Karpas-422 (cell line): ENCODE results near the gene ZFYVE28. TPM values are rescaled to one million over a fixed set of nuclear protein-coding genes. Genes with fewer than 3 reads are reported as not detected.

Experiments
- DNase-seq: peaks from one replicate; pipeline ENCODE4 v3.0.0-alpha.2; 2015
- H2AFZ ChIP-seq: fragments of 200-600 bp; sonication (generic); 2 replicates; pipeline ENCODE4 v1.6.1; 2014; ENCODE audit warnings: antibody characterized with exemption, low read length, mixed read lengths
- H3K27ac ChIP-seq: fragments of 200-600 bp; sonication (generic); 2 replicates; pipeline ENCODE4 v1.5.1; 2014; ENCODE audit warnings: mild to moderate bottlenecking, low read length, moderate library complexity
- H3K27me3 ChIP-seq: fragments of 200-600 bp; sonication (generic); 2 replicates; pipeline ENCODE4 v1.6.1; 2014; ENCODE audit warnings: low read length, mixed read lengths
- H3K36me3 ChIP-seq: fragments of 200-600 bp; sonication (generic); 2 replicates; pipeline ENCODE4 v1.6.1; 2014; ENCODE audit warnings: low read length, mixed read lengths; ENCODE audit not compliant: insufficient read depth
- H3K4me1 ChIP-seq: fragments of 200-600 bp; sonication (generic); 2 replicates; pipeline ENCODE4 v1.6.1; 2014; ENCODE audit warnings: mild to moderate bottlenecking, low read length, mixed read lengths
- H3K4me2 ChIP-seq: fragments of 200-600 bp; sonication (generic); 2 replicates; pipeline ENCODE4 v1.6.1; 2014; ENCODE audit warnings: low read length, low read depth, mild to moderate bottlenecking; ENCODE audit not compliant: poor library complexity, severe bottlenecking
- H3K4me3 ChIP-seq: fragments of 200-600 bp; sonication (generic); 2 replicates; pipeline ENCODE4 v1.5.1; 2014; ENCODE audit warnings: mild to moderate bottlenecking, antibody characterized with exemption, low read length, mixed read lengths
- H3K79me2 ChIP-seq: fragments of 200-600 bp; sonication (generic); 2 replicates; pipeline ENCODE4 v1.6.1; 2014; ENCODE audit warnings: mild to moderate bottlenecking, low read length, mixed read lengths
- H3K9ac ChIP-seq: fragments of 200-600 bp; sonication (generic); 2 replicates; pipeline ENCODE4 v1.6.0; 2014; ENCODE audit warnings: low read length
- H3K9me2 ChIP-seq: fragments of 200-600 bp; sonication (generic), shearing (Covaris generic); replicated peaks from 2 replicates; pipeline ENCODE4 v1.6.0; 2014; ENCODE audit warnings: mild to moderate bottlenecking, low read length, moderate library complexity; ENCODE audit not compliant: insufficient read depth
- H3K9me3 ChIP-seq: fragments of 300-700, 200-600 bp; sonication (generic); 2 replicates; pipeline ENCODE4 v1.6.1; 2014; ENCODE audit warnings: low read length, mixed read lengths
- H4K20me1 ChIP-seq: fragments of 200-600 bp; sonication (generic); 2 replicates; pipeline ENCODE4 v1.6.1; 2014; ENCODE audit warnings: mild to moderate bottlenecking, antibody characterized with exemption, low read length, low read depth; ENCODE audit not compliant: insufficient read depth
- total RNA-seq: library from RNA; depleted of rRNA; stranded (reverse); fragments of >200 nt; shearing (Covaris generic); gene quantifications from 2 replicates; pipeline ENCODE4 v1.2.3, GENCODE V29; 2014; ENCODE audit warnings: low replicate concordance

The ZFYVE28 gene
- total RNA-seq, 1 experiment from 2014 or later: 2.0 TPM

DNA sequence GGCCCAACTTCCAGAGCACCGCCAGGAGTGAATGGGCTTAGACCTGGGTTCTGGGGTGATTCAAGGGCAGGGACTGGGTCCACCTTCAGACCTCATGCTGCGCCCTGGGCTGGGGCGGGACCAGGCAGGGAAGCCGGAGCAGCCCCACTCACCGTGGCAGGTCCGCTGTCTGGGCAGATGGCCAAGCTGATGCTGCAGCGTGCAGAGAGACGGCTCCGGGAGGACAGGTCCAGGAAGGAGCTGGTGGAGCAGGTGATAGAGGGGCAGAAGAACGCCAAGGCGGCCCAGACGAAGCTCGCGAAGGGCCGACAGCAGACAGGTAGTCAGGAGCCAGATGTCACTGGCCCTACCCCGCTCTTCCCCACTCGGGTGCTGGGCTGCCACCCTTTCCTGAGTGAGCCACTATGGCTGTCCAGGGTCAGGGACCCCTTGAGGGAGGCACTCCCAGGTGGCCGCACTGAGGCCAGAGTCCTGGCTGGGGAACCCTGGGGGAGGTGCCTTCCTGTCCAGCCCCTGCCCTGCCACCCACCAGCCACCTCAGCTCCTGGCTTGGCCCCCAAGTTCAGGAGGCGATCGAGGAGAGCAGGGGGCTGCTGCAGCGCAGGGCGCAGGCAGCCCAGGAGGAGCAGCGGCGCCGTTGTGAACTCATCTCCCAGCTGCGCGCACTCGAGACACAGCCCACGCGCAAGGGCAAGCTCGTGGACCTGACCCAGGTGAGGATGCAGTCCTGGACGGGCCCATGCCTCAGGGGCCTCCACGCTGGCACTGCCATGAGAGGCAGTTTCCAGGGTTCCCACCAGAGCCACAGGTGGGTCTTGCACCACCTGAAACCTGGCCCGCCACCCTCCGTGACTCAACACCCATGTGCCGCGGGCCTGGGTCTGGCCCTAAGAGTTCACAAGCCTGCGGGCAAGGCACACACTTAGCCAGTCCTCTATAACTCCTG, 40.4 kb upstream of the ZFYVE28 start:
- H3K27ac ChIP-seq: no peak overlapping the region
- H3K9me3 ChIP-seq: no peaks in the 10 kb centered on the region
- peaks cover 12% of the 10 kb centered on the region for H3K4me1 ChIP-seq
- H3K36me3 ChIP-seq: no peaks in the 10 kb centered on the region
- no peaks in the 10 kb centered on the region for H3K79me2 ChIP-seq
- no peak for DNase-seq
- H2AFZ ChIP-seq: no peak overlapping the region
- H3K9ac ChIP-seq: no peak overlapping the region
- H3K9me2 ChIP-seq: no peaks in the 10 kb centered on the region
- no peak overlapping the region for H3K4me2 ChIP-seq
- H4K20me1 ChIP-seq: no peaks in the 10 kb centered on the region
- no peaks in the 10 kb centered on the region for H3K27me3 ChIP-seq
- no peak overlapping the region for H3K4me3 ChIP-seq

DNA sequence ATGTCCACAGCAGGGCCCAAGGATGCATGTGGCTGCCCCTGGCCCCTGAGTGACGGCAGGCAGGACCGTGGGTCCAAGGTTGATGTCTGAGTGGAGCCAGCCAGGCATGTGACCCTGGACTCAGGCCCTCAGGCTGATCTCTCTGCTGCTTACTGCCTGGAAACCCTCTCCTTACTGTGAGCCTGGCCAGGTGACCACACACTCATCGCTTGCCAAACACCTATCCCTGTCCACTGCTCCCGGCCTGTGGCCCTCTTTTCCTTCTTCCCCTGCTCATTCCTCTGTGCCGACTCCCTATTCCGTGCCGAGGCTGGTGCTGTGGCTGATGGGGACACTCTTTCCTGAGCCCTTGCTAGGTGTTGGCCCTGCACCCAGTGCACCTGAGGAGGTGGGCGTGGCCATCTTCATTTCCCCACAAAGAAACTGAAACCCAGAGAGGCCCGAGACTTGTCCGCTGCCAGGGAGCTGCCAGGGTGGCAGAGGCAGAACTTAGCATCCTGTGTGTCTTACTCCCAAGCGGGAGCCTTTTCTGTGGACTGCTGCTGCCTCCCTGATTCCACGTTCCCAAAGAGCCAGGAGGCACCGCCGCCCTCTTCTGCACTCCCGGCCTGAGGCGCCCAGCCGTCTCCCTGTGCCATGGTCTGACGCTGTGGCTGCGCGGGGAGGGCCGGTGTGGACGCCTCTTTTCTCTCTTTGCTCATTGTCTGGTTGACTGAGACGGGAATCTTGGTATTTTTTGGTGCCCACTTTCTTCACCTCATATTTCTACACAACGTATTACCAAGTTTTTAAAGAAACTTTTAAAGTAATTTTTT, 39.2 kb upstream of the ZFYVE28 start:
- no peak overlapping the region for H3K27ac ChIP-seq
- no peaks in the 10 kb centered on the region for H3K36me3 ChIP-seq
- H3K9me3 ChIP-seq: no peaks in the 10 kb centered on the region
- no peaks in the 10 kb centered on the region for H3K27me3 ChIP-seq
- H3K4me1 ChIP-seq: peaks cover 12% of the 10 kb centered on the region
- no peak for DNase-seq
- no peak overlapping the region for H3K9ac ChIP-seq
- H3K9me2 ChIP-seq: no peaks in the 10 kb centered on the region
- H3K4me2 ChIP-seq: no peak overlapping the region
- H2AFZ ChIP-seq: no peak overlapping the region
- H3K4me3 ChIP-seq: no peak overlapping the region
- H3K79me2 ChIP-seq: no peaks in the 10 kb centered on the region
- H4K20me1 ChIP-seq: no peaks in the 10 kb centered on the region

DNA sequence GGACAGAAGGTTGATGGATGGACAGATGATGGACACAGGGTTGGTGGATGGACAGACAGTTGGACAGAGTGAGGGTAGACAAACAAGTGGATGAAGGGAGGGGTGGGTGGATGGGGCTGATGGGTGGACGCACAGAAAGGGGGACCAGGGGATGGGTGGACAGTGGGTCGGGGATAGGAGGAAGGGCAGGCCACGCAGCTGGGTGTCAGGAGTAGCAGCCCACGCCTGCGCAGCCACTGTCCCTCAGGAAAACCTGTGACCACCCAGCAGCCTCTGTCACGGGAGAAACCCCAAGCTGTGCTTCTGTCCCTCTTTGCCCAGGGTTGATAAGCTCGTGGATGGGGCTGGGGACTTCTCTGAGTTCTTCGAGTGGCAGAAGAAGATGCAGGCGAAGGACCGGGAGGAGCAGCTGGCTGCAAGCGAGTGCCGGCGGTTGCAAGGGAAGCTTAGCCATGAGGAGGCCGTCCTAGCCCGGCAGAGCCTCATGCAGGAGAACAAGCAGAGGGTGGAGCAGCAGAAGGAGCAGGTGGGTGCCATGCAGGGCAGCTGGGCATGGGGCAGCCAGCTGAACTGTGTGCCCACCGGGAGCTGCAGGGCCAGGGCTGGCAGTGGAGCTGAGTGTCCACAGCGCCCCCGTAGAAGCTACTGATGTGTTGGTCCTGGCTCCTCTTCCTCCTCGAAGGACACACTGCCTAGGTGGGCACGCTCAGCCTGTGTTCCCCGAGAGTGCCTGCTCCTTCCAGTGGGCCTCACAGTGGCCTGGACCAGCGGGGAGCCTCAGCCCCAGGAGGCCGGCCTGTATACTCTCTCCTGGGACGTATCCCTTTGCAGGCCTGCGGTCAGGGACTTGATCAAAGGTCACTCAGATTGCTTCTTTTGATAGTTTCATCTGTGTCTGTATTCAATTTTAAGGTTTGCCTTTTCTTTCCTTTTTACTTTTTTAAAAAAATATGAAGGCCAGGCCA, 33.7 kb upstream of the ZFYVE28 start:
- Histone ChIP-seq H3K27me3 (no peaks in the 10 kb centered on the region), H3K9ac (no peak overlapping the region)

DNA sequence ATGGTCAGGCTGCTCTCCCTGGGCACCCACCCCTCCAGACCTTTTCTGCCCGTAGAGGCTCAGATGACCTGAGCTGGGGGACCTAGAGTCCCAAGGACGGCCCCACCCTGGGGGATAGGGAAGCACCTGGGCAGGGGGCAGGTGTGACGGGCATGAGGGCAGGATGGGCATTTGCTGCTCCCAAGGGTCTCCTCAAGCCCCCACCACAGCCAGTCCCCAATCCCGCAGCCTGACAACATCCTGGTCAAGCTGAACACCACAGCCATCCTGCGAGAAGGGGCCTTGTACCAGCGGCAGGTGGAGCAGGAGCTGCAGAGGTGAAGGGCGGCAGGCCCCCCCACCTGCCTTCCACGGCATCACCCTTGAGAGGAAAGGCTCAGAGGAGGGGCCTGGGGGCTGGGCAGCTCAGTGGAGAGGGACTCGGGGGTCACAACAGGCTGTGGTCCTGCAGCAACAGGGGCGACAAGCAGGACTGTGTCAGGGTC, 32.6 kb upstream of the ZFYVE28 start:
- Histone ChIP-seq H3K9me2 (peaks cover 6% of the 10 kb centered on the region; the same call in 1 of the 2 replicates), H3K9me3 (no peaks in the 10 kb centered on the region), H3K79me2 (no peaks in the 10 kb centered on the region), H3K4me3 (no peak overlapping the region), H3K4me2 (no peak overlapping the region), H4K20me1 (no peaks in the 10 kb centered on the region), H2AFZ (no peak overlapping the region), H3K27me3 (no peaks in the 10 kb centered on the region), H3K27ac (no peak overlapping the region), H3K9ac (no peak overlapping the region), H3K36me3 (no peaks in the 10 kb centered on the region; the same call in 1 of the 2 replicates), H3K4me1 (peaks cover 5% of the 10 kb centered on the region; the same call in 1 of the 2 replicates)
- no peak for DNase-seq

More for the DNA sequence above, 33.7 kb upstream of the ZFYVE28 start:
- Histone ChIP-seq H4K20me1 (no peaks in the 10 kb centered on the region), H2AFZ (no peak overlapping the region), H3K27ac (no peak overlapping the region), H3K4me1 (peaks cover 5% of the 10 kb centered on the region; the same call in 1 of the 2 replicates), H3K4me2 (no peak overlapping the region), H3K79me2 (no peaks in the 10 kb centered on the region), H3K9me2 (0 out of 2 replicates have a peak, but pooled peaks cover 4% of the 10 kb centered on the region), H3K9me3 (no peaks in the 10 kb centered on the region), H3K4me3 (no peak overlapping the region), H3K36me3 (no peaks in the 10 kb centered on the region)
- no peak for DNase-seq

DNA sequence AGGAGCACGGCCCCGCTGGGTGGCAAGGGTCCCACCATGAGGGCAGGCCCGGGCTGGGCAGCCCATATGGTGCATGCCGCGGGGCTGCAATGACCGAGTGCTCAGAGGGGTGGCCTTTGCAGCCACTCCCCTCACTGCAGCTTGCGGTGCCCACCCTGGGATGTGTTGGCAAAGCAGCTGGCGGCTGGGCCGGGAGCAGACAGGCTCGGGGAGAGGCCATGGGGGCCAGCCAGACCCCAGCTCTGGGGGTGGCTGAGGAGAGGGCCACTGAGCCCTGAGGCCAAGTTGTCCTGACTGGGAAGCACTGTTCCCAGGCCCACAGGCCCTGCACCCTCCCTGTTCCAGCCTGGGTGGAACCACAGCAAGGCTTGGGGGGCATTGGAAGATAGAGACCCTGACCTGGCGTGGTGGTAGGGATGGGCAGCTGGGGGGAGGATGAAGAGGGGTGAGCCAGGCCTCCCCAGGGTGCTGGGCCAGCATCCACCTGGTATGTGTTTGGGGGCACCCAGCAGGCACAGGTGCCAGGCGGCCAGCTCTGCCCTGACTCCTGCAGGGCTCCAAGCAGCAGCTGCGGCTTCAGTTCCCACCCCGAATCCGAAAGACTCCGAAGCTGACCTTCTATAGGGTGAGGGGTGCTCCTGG, 32.1 kb upstream of the ZFYVE28 start:
- Histone ChIP-seq H3K4me1 (peaks cover 5% of the 10 kb centered on the region; the same call in 1 of the 2 replicates), H3K4me2 (no peak overlapping the region), H3K79me2 (no peaks in the 10 kb centered on the region), H3K27ac (no peak overlapping the region), H3K9ac (no peak overlapping the region), H3K27me3 (no peaks in the 10 kb centered on the region), H3K4me3 (no peak overlapping the region), H4K20me1 (no peaks in the 10 kb centered on the region), H2AFZ (no peak overlapping the region), H3K9me3 (no peaks in the 10 kb centered on the region), H3K9me2 (peaks cover 6% of the 10 kb centered on the region; the same call in 1 of the 2 replicates), H3K36me3 (no peaks in the 10 kb centered on the region; the same call in 1 of the 2 replicates)
- no peak for DNase-seq

DNA sequence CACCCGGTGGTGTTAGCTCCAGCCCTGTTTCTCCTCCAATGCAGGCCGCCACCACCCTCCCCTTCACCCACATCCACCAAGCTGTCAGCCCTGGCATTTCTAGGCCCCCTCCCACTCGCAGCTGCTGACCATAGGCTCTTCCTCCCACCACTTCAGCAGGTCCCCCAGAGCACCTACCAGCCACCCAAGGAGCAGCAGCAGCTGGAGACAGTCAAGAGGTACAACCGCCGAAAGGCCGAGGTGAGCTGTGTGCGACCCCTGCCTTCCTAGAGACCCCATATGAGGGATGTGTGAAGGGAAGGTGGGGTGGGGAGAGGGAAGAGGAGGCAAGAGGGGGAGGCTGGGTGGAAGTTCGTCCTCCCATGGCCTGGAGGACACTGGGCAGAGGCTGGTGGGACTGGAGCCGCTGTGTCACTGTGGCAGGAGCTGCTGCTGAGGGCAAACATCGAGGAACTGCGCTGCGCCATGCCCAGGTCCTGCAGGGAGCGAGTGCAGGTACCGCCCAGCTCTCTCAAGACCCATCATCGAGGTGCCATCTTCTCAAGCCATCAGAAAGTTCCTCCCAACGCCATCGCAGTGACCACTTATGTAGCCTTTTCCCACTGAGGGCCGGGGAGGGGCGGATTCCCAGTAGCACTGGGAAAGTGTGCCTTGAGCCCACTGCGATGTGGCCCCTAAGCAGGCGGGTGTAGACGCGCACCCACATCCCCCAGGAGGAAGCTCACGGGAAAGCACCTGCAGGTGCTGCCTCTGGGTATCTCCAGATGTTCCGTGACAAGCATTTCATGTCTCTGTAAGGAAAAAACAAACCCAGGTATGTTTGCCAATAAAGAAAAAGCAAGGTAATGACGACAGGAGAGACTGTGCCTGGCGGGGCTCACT, 31.3 kb upstream of the ZFYVE28 start:
- Histone ChIP-seq H3K9ac (no peak overlapping the region), H3K27ac (no peak overlapping the region), H4K20me1 (no peaks in the 10 kb centered on the region), H3K27me3 (no peaks in the 10 kb centered on the region), H3K4me1 (peaks cover 5% of the 10 kb centered on the region; the same call in 1 of the 2 replicates), H3K79me2 (no peaks in the 10 kb centered on the region), H3K36me3 (no peaks in the 10 kb centered on the region; the same call in 1 of the 2 replicates), H2AFZ (no peak overlapping the region), H3K9me3 (no peaks in the 10 kb centered on the region), H3K4me2 (no peak overlapping the region), H3K9me2 (peaks cover 6% of the 10 kb centered on the region; the same call in 1 of the 2 replicates), H3K4me3 (no peak overlapping the region)
- no peak for DNase-seq
